Activated B cell treated with CpG ODN at 0.5 μM for 24 hours (primary cell): Measurements from ENCODE around the gene KEAP1. TPM values are rescaled to one million over a fixed set of nuclear protein-coding genes. Genes with fewer than 3 reads are reported as not detected.

ENCODE experiments used
- ATAC-seq: fragments of 200-7000 bp; cut with Tn5 transposase; one replicate; pipeline ENCODE4 v1.10.0; 2021; ENCODE audit warnings: low read depth, mild to moderate bottlenecking, moderate library complexity
- CTCF ChIA-PET: fragments of 350-600 bp; sonication (Branson Sonifier 250); formaldehyde crosslinking; loops from one replicate; lab custom pipeline; 2021; ENCODE audit warnings: antibody characterized with exemption; lab: Charles Lee
- POLR2A ChIA-PET: fragments of 350-600 bp; sonication (Branson Sonifier 250); formaldehyde crosslinking; loops from one replicate; lab custom pipeline; 2021; ENCODE audit warnings: antibody characterized with exemption; lab: Charles Lee
- DNase-seq: peaks from one replicate; pipeline ENCODE4 v3.0.0; 2022
- H3K27ac Mint-ChIP-seq: one replicate; pipeline ENCODE4 v1.8.0; 2020; ENCODE audit warnings: mixed read lengths
- H3K27me3 Mint-ChIP-seq: one replicate; pipeline ENCODE4 v1.8.0; 2021; ENCODE audit warnings: mixed read lengths
- H3K36me3 Mint-ChIP-seq: one replicate; pipeline ENCODE4 v1.8.0; 2021; ENCODE audit warnings: low read depth, mixed read lengths
- H3K4me1 Mint-ChIP-seq: one replicate; pipeline ENCODE4 v1.8.0; 2021; ENCODE audit warnings: mixed read lengths
- H3K4me3 Mint-ChIP-seq: one replicate; pipeline ENCODE4 v1.8.0; 2020; ENCODE audit warnings: mild to moderate bottlenecking, mixed read lengths
- H3K9me3 Mint-ChIP-seq: one replicate; pipeline ENCODE4 v1.8.0; 2020; ENCODE audit warnings: mixed read lengths
- CTCF ChIP-seq: fragments of 200-600 bp; IDR thresholded peaks from one replicate; pipeline ENCODE4 v1.8.0; 2022; ENCODE audit warnings: antibody characterized with exemption, mild to moderate bottlenecking
- intact Hi-C: fragments of 100-400 bp; cut with micrococcal nuclease; formaldehyde crosslinking; loops from one replicate; pipeline ENCODE4 v1.15.1; 2024
- total RNA-seq: library from RNA; stranded (reverse); gene quantifications from 2 replicates; pipeline ENCODE4 v1.2.3, GENCODE V29; 2022

The KEAP1 gene
- total RNA-seq, 1 donor from 2014 or later, result 38.9 TPM

GRCh38 chr19:10499550-10500246 lies 3.5 kb downstream of the KEAP1 start:
- intact Hi-C loops, result loop anchor here (5.0 kb wide), 1 partner anchor 77 kb away; the partner anchor contains the start of gene PDE4A

GRCh38 chr19:10497371-10497770 lies 5.8 kb downstream of the KEAP1 start:
- Mint-ChIP-seq H3K27me3 (no peaks in the 10 kb centered on the region), H3K27ac (no peak overlapping the region), H3K36me3 (peaks cover 33% of the 10 kb centered on the region), H3K4me3 (no peak overlapping the region), H3K4me1 (peaks cover 19% of the 10 kb centered on the region), H3K9me3 (no peaks in the 10 kb centered on the region)
- no peak for TF ChIP-seq CTCF
- intact Hi-C loops, result no loop called here
- ATAC-seq (no peak), DNase-seq (no peak)
- ChIA-PET POLR2A (no interaction called here), CTCF (no interaction called here)

More at GRCh38 chr19:10499550-10500246, 3.5 kb downstream of the KEAP1 start:
- DNase-seq, result no peak
- no peak for TF ChIP-seq CTCF
- H3K27me3 Mint-ChIP-seq, result no peaks in the 10 kb centered on the region
- no peak overlapping the region for H3K4me3 Mint-ChIP-seq
- peaks cover 22% of the 10 kb centered on the region for H3K4me1 Mint-ChIP-seq
- H3K9me3 Mint-ChIP-seq, result no peaks in the 10 kb centered on the region
- ATAC-seq, result no peak
- POLR2A ChIA-PET, result interaction anchor here (0.7 to 0.8 kb wide), 3 partner anchors 10 to 104 kb away, joined by 5 to 10 read pairs (median 7); no protein-coding TSS in a partner anchor
- H3K27ac Mint-ChIP-seq, result no peak overlapping the region
- CTCF ChIA-PET, result no interaction called here
- H3K36me3 Mint-ChIP-seq, result peaks cover 29% of the 10 kb centered on the region

- Mint-ChIP-seq H3K4me1 (no peaks in the 10 kb centered on the region), H3K27ac (no peak overlapping the region), H3K4me3 (no peak overlapping the region), H3K9me3 (no peaks in the 10 kb centered on the region), H3K36me3 (peaks cover 46% of the 10 kb centered on the region), H3K27me3 (no peaks in the 10 kb centered on the region)
- no peak for TF ChIP-seq CTCF
- DNase-seq (no peak), ATAC-seq (no peak)
- intact Hi-C loops, result no loop called here
- ChIA-PET POLR2A (no interaction called here), CTCF (interaction anchor here (1.0 kb wide), 1 partner anchor 208 kb away, joined by 3 read pairs; no protein-coding TSS in a partner anchor)
Observed at GRCh38 chr19:10491472-10492047, 11.6 kb downstream of the KEAP1 start.

GRCh38 chr19:10486551-10486950 lies 16.6 kb downstream of the KEAP1 start:
- CTCF ChIA-PET, result no interaction called here
- no peak overlapping the region for H3K4me3 Mint-ChIP-seq
- POLR2A ChIA-PET, result no interaction called here
- no peak for TF ChIP-seq CTCF
- H3K36me3 Mint-ChIP-seq, result peaks cover 42% of the 10 kb centered on the region
- H3K9me3 Mint-ChIP-seq, result no peaks in the 10 kb centered on the region
- H3K27me3 Mint-ChIP-seq, result no peaks in the 10 kb centered on the region
- H3K27ac Mint-ChIP-seq, result no peak overlapping the region
- peaks cover 3% of the 10 kb centered on the region for H3K4me1 Mint-ChIP-seq
- intact Hi-C loops, result no loop called here
- ATAC-seq (no peak), DNase-seq (no peak)

GRCh38 chr19:10478903-10479384 lies 24.2 kb downstream of the KEAP1 start:
- DNase-seq, result peak; percentile 59
- Mint-ChIP-seq H3K27ac (no peak overlapping the region), H3K4me3 (peak overlapping the region; percentile 32), H3K9me3 (no peaks in the 10 kb centered on the region), H3K36me3 (no peaks in the 10 kb centered on the region), H3K4me1 (peaks cover 16% of the 10 kb centered on the region), H3K27me3 (no peaks in the 10 kb centered on the region)
- TF ChIP-seq CTCF, result no peak
- peak; percentile 97 for ATAC-seq
- CTCF ChIA-PET, result interaction anchor here (0.6 to 1.4 kb wide), 5 partner anchors 12 to 111 kb away, joined by 3 to 5 read pairs (median 4); partner anchors contain the start of gene CDC37
- POLR2A ChIA-PET, result interaction anchor here (0.5 to 1.5 kb wide), 3 partner anchors 18 to 66 kb away, joined by 3 to 6 read pairs (median 3); no protein-coding TSS in a partner anchor
- intact Hi-C loops, result loop anchor here (1.0 kb wide), 1 partner anchor 76 kb away; the partner anchor contains the start of gene CDC37
